ENCODE measurements around the gene BMP7. TPM values are rescaled to one million over a fixed set of nuclear protein-coding genes. Genes with fewer than 3 reads are reported as not detected.

Gene BMP7
- total RNA-seq, 1 experiment from 2014 or later: 0.13 TPM

DNA sequence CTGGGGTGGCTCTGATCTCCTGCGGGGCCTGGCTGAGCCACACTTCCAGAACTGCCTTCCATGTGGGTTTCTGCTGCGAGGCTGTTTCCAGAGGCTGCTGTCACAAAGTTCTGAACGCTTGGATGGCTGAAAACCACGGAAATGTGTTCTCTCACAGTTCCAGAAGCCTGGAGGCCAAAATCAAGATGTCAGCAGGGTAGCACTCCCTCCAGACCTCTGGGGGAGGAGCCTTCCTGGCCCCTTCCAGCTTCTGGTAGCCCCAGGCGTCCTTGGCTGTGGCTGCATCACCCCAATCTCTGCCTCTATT, 23.7 kb upstream of the BMP7 start:
- intact Hi-C loops (cut with micrococcal nuclease; ENCODE audit: unreplicated experiment): no loop called here
- peaks cover 74% of the 10 kb centered on the region for H3K27me3 ChIP-seq (ENCODE audit: insufficient read depth, low read depth)
- H3K4me1 ChIP-seq (replicated peaks; ENCODE audit: insufficient read depth): no peaks in the 10 kb centered on the region
- CTCF ChIA-PET: no interaction called here
- no peak overlapping the region for H3K4me2 ChIP-seq
- H3K4me3 ChIP-seq: no peak overlapping the region
- H4K20me1 ChIP-seq (ENCODE audit: insufficient read depth): no peaks in the 10 kb centered on the region
- no peaks in the 10 kb centered on the region for H3K9me3 ChIP-seq (ENCODE audit: insufficient read depth, low read depth)
- H3K27ac ChIP-seq: no peak overlapping the region
- no peak for TF ChIP-seq EZH2 (IDR thresholded peaks at IDR 0.05; ENCODE audit: low read depth)
- TF ChIP-seq, protein P1, sequence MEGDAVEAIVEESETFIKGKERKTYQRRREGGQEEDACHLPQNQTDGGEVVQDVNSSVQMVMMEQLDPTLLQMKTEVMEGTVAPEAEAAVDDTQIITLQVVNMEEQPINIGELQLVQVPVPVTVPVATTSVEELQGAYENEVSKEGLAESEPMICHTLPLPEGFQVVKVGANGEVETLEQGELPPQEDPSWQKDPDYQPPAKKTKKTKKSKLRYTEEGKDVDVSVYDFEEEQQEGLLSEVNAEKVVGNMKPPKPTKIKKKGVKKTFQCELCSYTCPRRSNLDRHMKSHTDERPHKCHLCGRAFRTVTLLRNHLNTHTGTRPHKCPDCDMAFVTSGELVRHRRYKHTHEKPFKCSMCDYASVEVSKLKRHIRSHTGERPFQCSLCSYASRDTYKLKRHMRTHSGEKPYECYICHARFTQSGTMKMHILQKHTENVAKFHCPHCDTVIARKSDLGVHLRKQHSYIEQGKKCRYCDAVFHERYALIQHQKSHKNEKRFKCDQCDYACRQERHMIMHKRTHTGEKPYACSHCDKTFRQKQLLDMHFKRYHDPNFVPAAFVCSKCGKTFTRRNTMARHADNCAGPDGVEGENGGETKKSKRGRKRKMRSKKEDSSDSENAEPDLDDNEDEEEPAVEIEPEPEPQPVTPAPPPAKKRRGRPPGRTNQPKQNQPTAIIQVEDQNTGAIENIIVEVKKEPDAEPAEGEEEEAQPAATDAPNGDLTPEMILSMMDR (conservative IDR thresholded peaks at IDR 0.05): no peak
- no peaks in the 10 kb centered on the region for H3K36me3 ChIP-seq (ENCODE audit: low read depth)
- no peaks in the 10 kb centered on the region for H3K9me2 ChIP-seq (ENCODE audit: insufficient read depth)
- DNase-seq: no peak
- POLR2A ChIA-PET (ENCODE audit: unreplicated experiment): no interaction called here
- no TSS peak for BruUV-seq (replicated peaks)
- no peaks in the 10 kb centered on the region for H3F3A ChIP-seq (ENCODE audit: insufficient read depth, low read depth)
- no peak overlapping the region for H2AFZ ChIP-seq
- H3K79me2 ChIP-seq (ENCODE audit: low read depth): no peaks in the 10 kb centered on the region

DNA sequence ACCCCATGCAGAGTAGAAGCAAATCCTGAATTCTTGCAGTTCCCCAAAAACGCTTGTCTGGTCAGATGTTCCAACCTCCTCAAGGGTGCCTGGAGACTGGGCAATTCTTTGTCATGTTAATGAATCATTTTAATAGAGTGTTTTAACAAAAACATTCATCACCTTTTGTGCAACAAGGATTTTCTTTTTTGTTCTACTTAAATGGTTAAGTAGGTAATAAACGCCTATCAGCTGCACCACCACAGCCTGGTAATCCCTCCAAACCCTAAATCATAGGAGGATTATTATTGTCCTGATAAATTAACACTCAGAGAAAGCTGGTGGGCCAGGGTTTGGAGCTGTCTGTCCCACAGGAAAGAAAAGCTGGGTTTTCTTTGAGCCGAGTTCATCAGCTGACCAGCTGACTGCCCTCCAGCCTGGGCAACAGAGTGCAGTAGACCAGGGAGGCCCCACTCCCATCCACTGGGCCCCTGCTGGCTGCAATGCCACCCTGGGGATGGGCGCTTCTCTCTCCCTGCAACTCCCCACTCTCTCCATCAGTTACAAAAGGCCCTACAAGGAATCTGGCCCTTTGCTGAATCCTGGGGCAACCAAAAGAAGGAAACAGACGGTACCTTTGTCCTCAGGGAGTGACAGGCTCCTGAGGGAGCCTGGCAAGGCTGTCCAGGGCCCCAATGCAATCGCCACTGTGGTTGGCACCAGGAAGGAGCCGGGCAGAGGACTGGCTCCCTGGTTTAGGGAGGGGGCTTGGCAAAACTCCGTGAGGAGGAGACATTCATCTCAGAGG, 23.1 kb upstream of the BMP7 start:
- BruUV-seq (replicated peaks): no TSS peak
- intact Hi-C loops (cut with micrococcal nuclease; ENCODE audit: unreplicated experiment): no loop called here
- POLR2A ChIA-PET (ENCODE audit: unreplicated experiment): no interaction called here

DNA sequence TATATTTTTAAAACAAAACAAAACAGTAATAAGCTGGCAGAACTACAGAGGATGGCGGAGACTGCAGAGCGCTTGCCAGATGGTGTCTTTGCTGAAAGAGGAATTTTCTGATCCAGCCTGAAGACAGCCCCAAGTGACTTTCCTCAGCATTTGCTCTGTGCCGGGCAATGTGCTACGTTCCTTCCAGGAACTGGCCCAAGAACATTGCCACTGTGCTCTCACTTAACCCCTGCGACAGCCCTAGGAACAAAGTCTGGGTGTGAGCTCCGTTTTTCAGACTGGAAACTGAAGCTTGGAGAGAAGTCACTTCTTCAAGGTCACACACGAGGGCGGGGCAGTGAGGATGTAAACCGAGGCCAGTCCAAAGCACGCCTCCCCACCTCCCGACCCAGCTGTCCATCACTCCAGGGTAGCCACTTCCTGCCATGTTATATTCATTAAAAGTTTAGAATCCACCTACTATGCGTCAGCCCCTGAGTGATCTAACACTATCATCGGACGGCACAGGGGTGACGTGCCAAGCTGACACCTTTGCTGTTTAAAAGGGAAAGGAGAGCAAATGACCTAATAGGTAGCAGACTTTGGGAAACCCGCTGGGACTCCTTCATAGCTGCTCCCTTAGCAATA, 22.3 kb upstream of the BMP7 start:
- no peaks in the 10 kb centered on the region for H3F3A ChIP-seq (ENCODE audit: insufficient read depth, low read depth)
- H3K36me3 ChIP-seq (ENCODE audit: low read depth): no peaks in the 10 kb centered on the region
- no peaks in the 10 kb centered on the region for H3K9me3 ChIP-seq (ENCODE audit: insufficient read depth, low read depth)
- no TSS peak for BruUV-seq (replicated peaks)
- POLR2A ChIA-PET (ENCODE audit: unreplicated experiment): no interaction called here
- no peak overlapping the region for H2AFZ ChIP-seq
- no peak overlapping the region for H3K4me3 ChIP-seq
- no peaks in the 10 kb centered on the region for H3K9me2 ChIP-seq (ENCODE audit: insufficient read depth)
- H3K27me3 ChIP-seq (ENCODE audit: insufficient read depth, low read depth): peaks cover 74% of the 10 kb centered on the region
- TF ChIP-seq, protein P1 (conservative IDR thresholded peaks at IDR 0.05): no peak
- TF ChIP-seq EZH2 (IDR thresholded peaks at IDR 0.05; ENCODE audit: low read depth): no peak
- DNase-seq: no peak
- intact Hi-C loops (cut with micrococcal nuclease; ENCODE audit: unreplicated experiment): no loop called here
- CTCF ChIA-PET: no interaction called here
- H3K4me1 ChIP-seq (replicated peaks; ENCODE audit: insufficient read depth): no peaks in the 10 kb centered on the region
- no peak overlapping the region for H3K4me2 ChIP-seq
- H3K79me2 ChIP-seq (ENCODE audit: low read depth): no peaks in the 10 kb centered on the region
- no peak overlapping the region for H3K27ac ChIP-seq
- no peaks in the 10 kb centered on the region for H4K20me1 ChIP-seq (ENCODE audit: insufficient read depth)

More for the DNA sequence above, 23.1 kb upstream of the BMP7 start:
- H3K79me2 ChIP-seq (ENCODE audit: low read depth): no peaks in the 10 kb centered on the region
- no peak overlapping the region for H3K4me3 ChIP-seq
- no peaks in the 10 kb centered on the region for H3K9me3 ChIP-seq (ENCODE audit: insufficient read depth, low read depth)
- H4K20me1 ChIP-seq (ENCODE audit: insufficient read depth): no peaks in the 10 kb centered on the region
- no peak for DNase-seq
- no peaks in the 10 kb centered on the region for H3F3A ChIP-seq (ENCODE audit: insufficient read depth, low read depth)
- no peaks in the 10 kb centered on the region for H3K9me2 ChIP-seq (ENCODE audit: insufficient read depth)
- no peak overlapping the region for H3K27ac ChIP-seq
- CTCF ChIA-PET: no interaction called here
- peaks cover 74% of the 10 kb centered on the region for H3K27me3 ChIP-seq (ENCODE audit: insufficient read depth, low read depth)
- H3K4me2 ChIP-seq: no peak overlapping the region
- H2AFZ ChIP-seq: no peak overlapping the region
- no peaks in the 10 kb centered on the region for H3K36me3 ChIP-seq (ENCODE audit: low read depth)
- no peaks in the 10 kb centered on the region for H3K4me1 ChIP-seq (replicated peaks; ENCODE audit: insufficient read depth)
- TF ChIP-seq EZH2 (IDR thresholded peaks at IDR 0.05; ENCODE audit: low read depth): no peak
- TF ChIP-seq, protein P1 (conservative IDR thresholded peaks at IDR 0.05): no peak
